ENCODE measurements around the gene SNX1.

Gene SNX1

DNA sequence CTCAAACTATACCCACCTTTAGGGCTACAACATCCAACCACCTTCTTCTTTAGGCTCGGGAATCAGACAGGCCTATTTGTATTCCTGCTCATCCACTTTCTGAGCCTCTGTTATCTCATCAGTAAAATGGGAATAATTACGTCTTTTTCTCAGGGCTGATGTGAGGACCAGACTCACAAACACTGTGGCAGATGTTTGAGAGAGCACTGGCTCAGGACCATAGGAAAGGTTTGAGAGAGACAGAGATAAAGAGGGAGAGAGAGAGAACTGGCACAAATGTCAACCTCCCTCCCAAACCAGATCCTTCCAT lies 44.7 kb upstream of the SNX1 start:
- TF ChIP-seq TAF1 (IDR thresholded peaks at IDR 0.05; ENCODE audit: borderline replicate concordance, insufficient read depth, low read length) (no peak), POLR2AphosphoS5 (IDR thresholded peaks at IDR 0.05; ENCODE audit: low read depth, low read length) (no peak), FOXP2 (optimal IDR thresholded peaks at IDR 0.05; ENCODE audit: borderline replicate concordance, extremely low read depth, extremely low read length, insufficient read depth) (no peak), SIN3A (IDR thresholded peaks at IDR 0.05; ENCODE audit: borderline replicate concordance, insufficient read depth, low read length) (no peak)
- TF ChIP-seq, protein P1, sequence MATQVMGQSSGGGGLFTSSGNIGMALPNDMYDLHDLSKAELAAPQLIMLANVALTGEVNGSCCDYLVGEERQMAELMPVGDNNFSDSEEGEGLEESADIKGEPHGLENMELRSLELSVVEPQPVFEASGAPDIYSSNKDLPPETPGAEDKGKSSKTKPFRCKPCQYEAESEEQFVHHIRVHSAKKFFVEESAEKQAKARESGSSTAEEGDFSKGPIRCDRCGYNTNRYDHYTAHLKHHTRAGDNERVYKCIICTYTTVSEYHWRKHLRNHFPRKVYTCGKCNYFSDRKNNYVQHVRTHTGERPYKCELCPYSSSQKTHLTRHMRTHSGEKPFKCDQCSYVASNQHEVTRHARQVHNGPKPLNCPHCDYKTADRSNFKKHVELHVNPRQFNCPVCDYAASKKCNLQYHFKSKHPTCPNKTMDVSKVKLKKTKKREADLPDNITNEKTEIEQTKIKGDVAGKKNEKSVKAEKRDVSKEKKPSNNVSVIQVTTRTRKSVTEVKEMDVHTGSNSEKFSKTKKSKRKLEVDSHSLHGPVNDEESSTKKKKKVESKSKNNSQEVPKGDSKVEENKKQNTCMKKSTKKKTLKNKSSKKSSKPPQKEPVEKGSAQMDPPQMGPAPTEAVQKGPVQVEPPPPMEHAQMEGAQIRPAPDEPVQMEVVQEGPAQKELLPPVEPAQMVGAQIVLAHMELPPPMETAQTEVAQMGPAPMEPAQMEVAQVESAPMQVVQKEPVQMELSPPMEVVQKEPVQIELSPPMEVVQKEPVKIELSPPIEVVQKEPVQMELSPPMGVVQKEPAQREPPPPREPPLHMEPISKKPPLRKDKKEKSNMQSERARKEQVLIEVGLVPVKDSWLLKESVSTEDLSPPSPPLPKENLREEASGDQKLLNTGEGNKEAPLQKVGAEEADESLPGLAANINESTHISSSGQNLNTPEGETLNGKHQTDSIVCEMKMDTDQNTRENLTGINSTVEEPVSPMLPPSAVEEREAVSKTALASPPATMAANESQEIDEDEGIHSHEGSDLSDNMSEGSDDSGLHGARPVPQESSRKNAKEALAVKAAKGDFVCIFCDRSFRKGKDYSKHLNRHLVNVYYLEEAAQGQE (IDR thresholded peaks at IDR 0.05; ENCODE audit: insufficient read depth in 1 of 2, low read depth in 2 of 2, low read length in 2 of 2): no peak

DNA sequence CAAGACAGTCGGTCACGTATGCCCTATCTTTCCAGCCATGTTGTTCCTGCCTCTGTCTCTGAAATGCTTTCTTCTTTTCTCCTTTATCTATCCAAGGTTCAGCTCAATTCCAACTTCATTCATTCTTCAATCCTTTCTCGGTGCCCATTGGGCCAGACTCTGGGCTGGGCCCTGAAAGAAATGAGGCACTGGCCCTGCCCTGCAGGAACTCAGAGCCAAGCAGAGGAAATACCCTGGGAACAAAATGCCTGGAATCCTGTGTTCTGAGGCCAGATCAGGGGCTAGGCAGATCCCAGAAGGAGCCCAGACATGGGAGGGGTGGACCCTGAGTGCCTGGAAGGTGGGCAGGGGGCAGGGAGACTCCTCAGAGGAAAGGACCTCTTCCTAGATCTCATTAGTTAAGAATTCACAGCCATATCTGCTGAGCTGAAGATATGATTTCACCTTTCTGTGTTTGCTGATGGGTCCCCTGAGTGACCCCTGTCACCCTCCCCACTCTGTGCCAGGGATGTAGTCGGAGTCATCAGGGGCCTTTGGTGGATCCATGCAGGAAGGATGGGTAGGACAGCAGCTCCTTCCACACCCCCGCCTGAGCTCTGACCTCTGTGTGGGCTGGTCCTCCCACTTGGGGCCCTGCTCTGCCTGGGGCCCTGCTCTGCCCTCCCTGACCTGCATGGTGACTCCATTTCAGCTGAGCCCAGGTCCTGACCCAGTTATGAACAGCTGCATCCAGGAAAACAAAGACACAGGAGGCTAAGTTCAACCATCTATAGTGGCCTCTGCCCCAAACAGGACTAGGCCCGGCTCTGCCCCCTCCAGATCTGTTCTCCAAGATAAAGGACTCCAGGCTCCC lies 44.1 kb upstream of the SNX1 start:
- no peak for TF ChIP-seq POLR2AphosphoS5 (IDR thresholded peaks at IDR 0.05; ENCODE audit: low read depth, low read length)
- no peak for TF ChIP-seq TAF1 (IDR thresholded peaks at IDR 0.05; ENCODE audit: borderline replicate concordance, insufficient read depth, low read length)

- TF ChIP-seq POLR2AphosphoS5 (IDR thresholded peaks at IDR 0.05; ENCODE audit: low read depth, low read length) (no peak), TAF1 (IDR thresholded peaks at IDR 0.05; ENCODE audit: borderline replicate concordance, insufficient read depth, low read length) (no peak), SIN3A (IDR thresholded peaks at IDR 0.05; ENCODE audit: borderline replicate concordance, insufficient read depth, low read length) (no peak), FOXP2 (optimal IDR thresholded peaks at IDR 0.05; ENCODE audit: borderline replicate concordance, extremely low read depth, extremely low read length, insufficient read depth) (no peak)
- TF ChIP-seq, protein P1 (IDR thresholded peaks at IDR 0.05; ENCODE audit: insufficient read depth in 1 of 2, low read depth in 2 of 2, low read length in 2 of 2): no peak
These were observed 42.8 kb upstream of the SNX1 start for GRCh38 chr15:64052925-64053491.

- TF ChIP-seq, protein P1 (IDR thresholded peaks at IDR 0.05; ENCODE audit: insufficient read depth in 1 of 2, low read depth in 2 of 2, low read length in 2 of 2): no peak
- no peak for TF ChIP-seq POLR2AphosphoS5 (IDR thresholded peaks at IDR 0.05; ENCODE audit: low read depth, low read length)
- TF ChIP-seq FOXP2 (optimal IDR thresholded peaks at IDR 0.05; ENCODE audit: borderline replicate concordance, extremely low read depth, extremely low read length, insufficient read depth): no peak
- TF ChIP-seq SIN3A (IDR thresholded peaks at IDR 0.05; ENCODE audit: borderline replicate concordance, insufficient read depth, low read length): no peak
- no peak for TF ChIP-seq TAF1 (IDR thresholded peaks at IDR 0.05; ENCODE audit: borderline replicate concordance, insufficient read depth, low read length)
These were observed 37.5 kb upstream of the SNX1 start for GRCh38 chr15:64058279-64058678.

- TF ChIP-seq TAF1 (IDR thresholded peaks at IDR 0.05; ENCODE audit: borderline replicate concordance, insufficient read depth, low read length) (no peak), POLR2AphosphoS5 (IDR thresholded peaks at IDR 0.05; ENCODE audit: low read depth, low read length) (no peak), FOXP2 (optimal IDR thresholded peaks at IDR 0.05; ENCODE audit: borderline replicate concordance, extremely low read depth, extremely low read length, insufficient read depth) (no peak), SIN3A (IDR thresholded peaks at IDR 0.05; ENCODE audit: borderline replicate concordance, insufficient read depth, low read length) (no peak)
- TF ChIP-seq, protein P1 (IDR thresholded peaks at IDR 0.05; ENCODE audit: insufficient read depth in 1 of 2, low read depth in 2 of 2, low read length in 2 of 2): no peak
These were observed 35.1 kb upstream of the SNX1 start for GRCh38 chr15:64060716-64061115.

Measured in PFSK-1 (cell line).